ENCODE data around the gene MIEF1. TPM values are rescaled to one million over a fixed set of nuclear protein-coding genes. Genes with fewer than 3 reads are reported as not detected.

MIEF1 gene
- total and polyA plus RNA-seq, 2 of the 8 experiments (the other 6 are each of a cell fraction or from before 2014, with no cell fraction given) = 16.8 to 32.7 TPM

- TF ChIP-seq, protein P1, sequence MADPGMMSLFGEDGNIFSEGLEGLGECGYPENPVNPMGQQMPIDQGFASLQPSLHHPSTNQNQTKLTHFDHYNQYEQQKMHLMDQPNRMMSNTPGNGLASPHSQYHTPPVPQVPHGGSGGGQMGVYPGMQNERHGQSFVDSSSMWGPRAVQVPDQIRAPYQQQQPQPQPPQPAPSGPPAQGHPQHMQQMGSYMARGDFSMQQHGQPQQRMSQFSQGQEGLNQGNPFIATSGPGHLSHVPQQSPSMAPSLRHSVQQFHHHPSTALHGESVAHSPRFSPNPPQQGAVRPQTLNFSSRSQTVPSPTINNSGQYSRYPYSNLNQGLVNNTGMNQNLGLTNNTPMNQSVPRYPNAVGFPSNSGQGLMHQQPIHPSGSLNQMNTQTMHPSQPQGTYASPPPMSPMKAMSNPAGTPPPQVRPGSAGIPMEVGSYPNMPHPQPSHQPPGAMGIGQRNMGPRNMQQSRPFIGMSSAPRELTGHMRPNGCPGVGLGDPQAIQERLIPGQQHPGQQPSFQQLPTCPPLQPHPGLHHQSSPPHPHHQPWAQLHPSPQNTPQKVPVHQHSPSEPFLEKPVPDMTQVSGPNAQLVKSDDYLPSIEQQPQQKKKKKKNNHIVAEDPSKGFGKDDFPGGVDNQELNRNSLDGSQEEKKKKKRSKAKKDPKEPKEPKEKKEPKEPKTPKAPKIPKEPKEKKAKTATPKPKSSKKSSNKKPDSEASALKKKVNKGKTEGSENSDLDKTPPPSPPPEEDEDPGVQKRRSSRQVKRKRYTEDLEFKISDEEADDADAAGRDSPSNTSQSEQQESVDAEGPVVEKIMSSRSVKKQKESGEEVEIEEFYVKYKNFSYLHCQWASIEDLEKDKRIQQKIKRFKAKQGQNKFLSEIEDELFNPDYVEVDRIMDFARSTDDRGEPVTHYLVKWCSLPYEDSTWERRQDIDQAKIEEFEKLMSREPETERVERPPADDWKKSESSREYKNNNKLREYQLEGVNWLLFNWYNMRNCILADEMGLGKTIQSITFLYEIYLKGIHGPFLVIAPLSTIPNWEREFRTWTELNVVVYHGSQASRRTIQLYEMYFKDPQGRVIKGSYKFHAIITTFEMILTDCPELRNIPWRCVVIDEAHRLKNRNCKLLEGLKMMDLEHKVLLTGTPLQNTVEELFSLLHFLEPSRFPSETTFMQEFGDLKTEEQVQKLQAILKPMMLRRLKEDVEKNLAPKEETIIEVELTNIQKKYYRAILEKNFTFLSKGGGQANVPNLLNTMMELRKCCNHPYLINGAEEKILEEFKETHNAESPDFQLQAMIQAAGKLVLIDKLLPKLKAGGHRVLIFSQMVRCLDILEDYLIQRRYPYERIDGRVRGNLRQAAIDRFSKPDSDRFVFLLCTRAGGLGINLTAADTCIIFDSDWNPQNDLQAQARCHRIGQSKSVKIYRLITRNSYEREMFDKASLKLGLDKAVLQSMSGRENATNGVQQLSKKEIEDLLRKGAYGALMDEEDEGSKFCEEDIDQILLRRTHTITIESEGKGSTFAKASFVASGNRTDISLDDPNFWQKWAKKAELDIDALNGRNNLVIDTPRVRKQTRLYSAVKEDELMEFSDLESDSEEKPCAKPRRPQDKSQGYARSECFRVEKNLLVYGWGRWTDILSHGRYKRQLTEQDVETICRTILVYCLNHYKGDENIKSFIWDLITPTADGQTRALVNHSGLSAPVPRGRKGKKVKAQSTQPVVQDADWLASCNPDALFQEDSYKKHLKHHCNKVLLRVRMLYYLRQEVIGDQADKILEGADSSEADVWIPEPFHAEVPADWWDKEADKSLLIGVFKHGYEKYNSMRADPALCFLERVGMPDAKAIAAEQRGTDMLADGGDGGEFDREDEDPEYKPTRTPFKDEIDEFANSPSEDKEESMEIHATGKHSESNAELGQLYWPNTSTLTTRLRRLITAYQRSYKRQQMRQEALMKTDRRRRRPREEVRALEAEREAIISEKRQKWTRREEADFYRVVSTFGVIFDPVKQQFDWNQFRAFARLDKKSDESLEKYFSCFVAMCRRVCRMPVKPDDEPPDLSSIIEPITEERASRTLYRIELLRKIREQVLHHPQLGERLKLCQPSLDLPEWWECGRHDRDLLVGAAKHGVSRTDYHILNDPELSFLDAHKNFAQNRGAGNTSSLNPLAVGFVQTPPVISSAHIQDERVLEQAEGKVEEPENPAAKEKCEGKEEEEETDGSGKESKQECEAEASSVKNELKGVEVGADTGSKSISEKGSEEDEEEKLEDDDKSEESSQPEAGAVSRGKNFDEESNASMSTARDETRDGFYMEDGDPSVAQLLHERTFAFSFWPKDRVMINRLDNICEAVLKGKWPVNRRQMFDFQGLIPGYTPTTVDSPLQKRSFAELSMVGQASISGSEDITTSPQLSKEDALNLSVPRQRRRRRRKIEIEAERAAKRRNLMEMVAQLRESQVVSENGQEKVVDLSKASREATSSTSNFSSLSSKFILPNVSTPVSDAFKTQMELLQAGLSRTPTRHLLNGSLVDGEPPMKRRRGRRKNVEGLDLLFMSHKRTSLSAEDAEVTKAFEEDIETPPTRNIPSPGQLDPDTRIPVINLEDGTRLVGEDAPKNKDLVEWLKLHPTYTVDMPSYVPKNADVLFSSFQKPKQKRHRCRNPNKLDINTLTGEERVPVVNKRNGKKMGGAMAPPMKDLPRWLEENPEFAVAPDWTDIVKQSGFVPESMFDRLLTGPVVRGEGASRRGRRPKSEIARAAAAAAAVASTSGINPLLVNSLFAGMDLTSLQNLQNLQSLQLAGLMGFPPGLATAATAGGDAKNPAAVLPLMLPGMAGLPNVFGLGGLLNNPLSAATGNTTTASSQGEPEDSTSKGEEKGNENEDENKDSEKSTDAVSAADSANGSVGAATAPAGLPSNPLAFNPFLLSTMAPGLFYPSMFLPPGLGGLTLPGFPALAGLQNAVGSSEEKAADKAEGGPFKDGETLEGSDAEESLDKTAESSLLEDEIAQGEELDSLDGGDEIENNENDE (IDR thresholded peaks at IDR 0.05; ENCODE audit: insufficient replicate concordance, low read length) = no peak
- TF ChIP-seq, protein P2, sequence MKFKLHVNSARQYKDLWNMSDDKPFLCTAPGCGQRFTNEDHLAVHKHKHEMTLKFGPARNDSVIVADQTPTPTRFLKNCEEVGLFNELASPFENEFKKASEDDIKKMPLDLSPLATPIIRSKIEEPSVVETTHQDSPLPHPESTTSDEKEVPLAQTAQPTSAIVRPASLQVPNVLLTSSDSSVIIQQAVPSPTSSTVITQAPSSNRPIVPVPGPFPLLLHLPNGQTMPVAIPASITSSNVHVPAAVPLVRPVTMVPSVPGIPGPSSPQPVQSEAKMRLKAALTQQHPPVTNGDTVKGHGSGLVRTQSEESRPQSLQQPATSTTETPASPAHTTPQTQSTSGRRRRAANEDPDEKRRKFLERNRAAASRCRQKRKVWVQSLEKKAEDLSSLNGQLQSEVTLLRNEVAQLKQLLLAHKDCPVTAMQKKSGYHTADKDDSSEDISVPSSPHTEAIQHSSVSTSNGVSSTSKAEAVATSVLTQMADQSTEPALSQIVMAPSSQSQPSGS (IDR thresholded peaks at IDR 0.05; ENCODE audit: low read length) = 0 out of 2 replicates have a peak, but pooled peaks have one; percentile 56
- 0 out of 4 replicates have a peak, but pooled peaks of 1 of the 2 experiments have one; percentile 85 for TF ChIP-seq SIN3A (conservative IDR thresholded peaks at IDR 0.05 in 1 of 2, IDR thresholded peaks at IDR 0.05 in 1 of 2; ENCODE audit: low read depth in 1 of 2, low read length in 2 of 2)
- TF ChIP-seq CBX8 (IDR thresholded peaks at IDR 0.05; ENCODE audit: borderline replicate concordance, low read depth, low read length) = no peak
- no peak for TF ChIP-seq SP4 (IDR thresholded peaks at IDR 0.05; ENCODE audit: low read length)
- peak; percentile 31; the same call in 1 of the 2 replicates for TF ChIP-seq BACH1 (IDR thresholded peaks at IDR 0.05; ENCODE audit: low read length)
- TF ChIP-seq HDAC6 (IDR thresholded peaks at IDR 0.05; ENCODE audit: low read depth, low read length) = no peak
- TF ChIP-seq KDM4A (IDR thresholded peaks at IDR 0.05; ENCODE audit: low read depth, low read length, severe bottlenecking) = peak; percentile 92
Measured at GRCh38 chr22:39502109-39502788, at the start of gene MIEF1 (continued).
